ENCODE measurements around the gene NHLRC4. TPM values are rescaled to one million over a fixed set of nuclear protein-coding genes. Genes with fewer than 3 reads are reported as not detected.

Gene NHLRC4
- total and polyA plus RNA-seq, 9 of the 15 experiments (the other 6 are each of a cell fraction or from before 2014, with no cell fraction given): 0.24 to 3.7 (median 1.3) TPM; not detected in 2

DNA sequence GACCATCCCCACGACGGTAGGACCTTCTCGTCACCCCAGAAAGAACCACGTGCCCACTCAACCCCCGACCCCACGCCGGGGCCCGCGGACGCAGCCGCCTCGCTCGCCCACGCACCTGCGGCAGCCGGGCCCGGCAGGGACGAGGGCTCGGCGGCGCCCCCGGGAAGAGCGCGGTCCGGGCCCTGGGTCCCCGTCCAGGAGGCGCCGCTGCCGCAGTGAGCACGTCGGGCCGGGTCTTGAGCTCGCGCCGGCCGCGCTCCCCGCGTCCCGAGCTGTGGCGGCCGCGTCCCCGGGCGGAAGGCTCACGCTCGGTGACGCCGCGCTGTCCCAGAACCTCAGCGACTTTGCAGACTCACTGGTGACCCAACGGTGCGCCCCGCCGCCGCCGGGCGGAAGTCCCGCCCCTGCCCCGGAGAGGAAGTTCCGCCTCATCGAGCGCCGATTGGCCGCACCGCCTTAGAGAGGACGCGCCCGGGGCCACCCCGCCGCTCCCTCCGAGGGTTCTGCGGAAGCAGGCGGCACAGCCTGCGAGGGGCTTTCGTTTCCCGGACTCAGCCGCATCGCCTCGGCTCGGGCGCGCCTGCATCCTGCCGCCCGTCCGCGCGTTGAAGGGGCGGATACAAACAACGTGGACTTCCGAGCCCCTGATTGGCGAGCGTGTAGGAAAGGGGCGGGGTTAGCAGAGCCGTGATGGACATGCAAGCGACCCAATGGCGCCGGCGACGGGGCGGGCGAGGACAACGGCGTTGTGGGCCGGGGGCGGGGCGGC lies 22.3 kb downstream of the NHLRC4 start (continued):
- TF ChIP-seq, protein P1, sequence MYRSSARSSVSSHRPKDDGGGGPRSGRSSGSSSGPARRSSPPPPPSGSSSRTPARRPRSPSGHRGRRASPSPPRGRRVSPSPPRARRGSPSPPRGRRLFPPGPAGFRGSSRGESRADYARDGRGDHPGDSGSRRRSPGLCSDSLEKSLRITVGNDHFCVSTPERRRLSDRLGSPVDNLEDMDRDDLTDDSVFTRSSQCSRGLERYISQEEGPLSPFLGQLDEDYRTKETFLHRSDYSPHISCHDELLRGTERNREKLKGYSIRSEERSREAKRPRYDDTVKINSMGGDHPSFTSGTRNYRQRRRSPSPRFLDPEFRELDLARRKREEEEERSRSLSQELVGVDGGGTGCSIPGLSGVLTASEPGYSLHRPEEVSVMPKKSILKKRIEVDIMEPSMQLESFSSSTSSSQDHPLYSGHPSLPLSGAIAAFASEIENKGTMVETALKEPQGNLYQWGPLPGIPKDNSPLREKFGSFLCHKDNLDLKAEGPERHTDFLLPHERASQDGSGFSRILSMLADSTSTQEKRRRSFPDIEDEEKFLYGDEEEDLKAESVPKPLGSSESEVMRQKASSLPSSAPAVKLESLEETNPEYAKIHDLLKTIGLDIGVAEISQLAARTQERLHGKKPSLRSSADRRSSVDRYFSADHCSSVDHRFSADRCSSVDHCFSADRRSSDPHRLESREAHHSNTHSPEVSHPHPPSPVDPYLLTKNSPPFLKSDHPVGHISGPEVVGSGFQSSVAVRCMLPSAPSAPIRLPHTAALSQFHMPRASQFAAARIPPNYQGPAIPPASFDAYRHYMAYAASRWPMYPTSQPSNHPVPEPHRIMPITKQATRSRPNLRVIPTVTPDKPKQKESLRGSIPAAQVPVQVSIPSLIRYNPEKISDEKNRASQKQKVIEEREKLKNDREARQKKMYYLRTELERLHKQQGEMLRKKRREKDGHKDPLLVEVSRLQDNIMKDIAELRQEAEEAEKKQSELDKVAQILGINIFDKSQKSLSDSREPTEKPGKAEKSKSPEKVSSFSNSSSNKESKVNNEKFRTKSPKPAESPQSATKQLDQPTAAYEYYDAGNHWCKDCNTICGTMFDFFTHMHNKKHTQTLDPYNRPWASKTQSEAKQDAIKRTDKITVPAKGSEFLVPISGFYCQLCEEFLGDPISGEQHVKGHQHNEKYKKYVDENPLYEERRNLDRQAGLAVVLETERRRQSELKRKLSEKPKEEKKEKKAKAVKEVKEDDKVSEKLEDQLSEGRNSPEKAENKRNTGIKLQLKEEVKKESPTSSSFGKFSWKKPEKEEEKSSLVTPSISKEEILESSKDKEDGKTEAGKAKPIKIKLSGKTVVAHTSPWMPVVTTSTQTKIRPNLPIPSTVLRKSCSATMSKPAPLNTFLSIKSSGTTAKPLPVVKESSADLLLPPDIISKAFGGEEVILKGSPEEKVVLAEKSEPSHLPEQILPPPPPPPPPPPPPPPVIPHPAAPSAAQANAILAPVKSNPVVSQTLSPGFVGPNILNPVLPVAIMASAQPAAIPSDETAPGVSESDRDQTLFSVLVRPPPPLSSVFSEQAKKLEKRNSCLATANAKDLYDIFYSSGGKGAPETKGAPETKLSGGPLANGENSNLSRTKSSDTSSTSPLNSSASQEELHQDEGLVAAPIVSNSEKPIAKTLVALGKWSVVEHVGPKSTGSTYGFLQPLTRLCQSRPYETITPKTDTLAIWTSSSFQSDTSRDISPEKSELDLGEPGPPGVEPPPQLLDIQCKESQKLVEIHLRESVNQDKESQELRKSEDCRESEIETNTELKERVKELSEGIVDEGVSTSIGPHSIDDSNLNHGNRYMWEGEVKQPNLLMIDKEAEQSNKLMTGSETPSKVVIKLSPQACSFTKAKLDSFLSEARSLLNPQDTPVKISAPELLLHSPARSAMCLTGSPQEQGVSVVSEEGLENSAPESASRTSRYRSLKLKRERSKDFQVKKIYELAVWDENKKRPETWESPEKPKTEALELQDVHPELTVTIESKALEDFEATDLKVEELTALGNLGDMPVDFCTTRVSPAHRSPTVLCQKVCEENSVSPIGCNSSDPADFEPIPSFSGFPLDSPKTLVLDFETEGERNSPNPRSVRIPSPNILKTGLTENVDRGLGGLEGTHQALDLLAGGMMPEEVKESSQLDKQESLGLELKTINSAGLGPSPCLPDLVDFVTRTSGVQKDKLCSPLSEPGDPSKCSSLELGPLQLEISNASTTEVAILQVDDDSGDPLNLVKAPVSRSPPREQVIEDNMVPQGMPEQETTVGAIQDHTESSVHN (IDR thresholded peaks at IDR 0.05; ENCODE audit: borderline replicate concordance in 1 of 2, low read depth in 1 of 2): no peak
- peak; percentile 68 for TF ChIP-seq ZNF24 (IDR thresholded peaks at IDR 0.05)
- no peak for TF ChIP-seq MYBL2 (IDR thresholded peaks at IDR 0.05; ENCODE audit: low read depth)
- no peak for TF ChIP-seq MYBL2 (CRISPR knock-in tag; IDR thresholded peaks at IDR 0.05; ENCODE audit: borderline replicate concordance)
- no peak for TF ChIP-seq ZNF561 (CRISPR knock-in tag; conservative IDR thresholded peaks at IDR 0.05)
- TF ChIP-seq HNRNPL (IDR thresholded peaks at IDR 0.05; ENCODE audit: low read depth, low read length): peak; percentile 75; the same call in 1 of the 2 replicates
- TF ChIP-seq CEBPG (CRISPR knock-in tag; IDR thresholded peaks at IDR 0.05): 0 out of 2 replicates have a peak, but pooled peaks have one; percentile 15
- no peak for TF ChIP-seq CEBPG (tag; conservative IDR thresholded peaks at IDR 0.05 in 1 of 2, IDR thresholded peaks at IDR 0.05 in 1 of 2)
- no peak for TF ChIP-seq PPARD (CRISPR knock-in tag; IDR thresholded peaks at IDR 0.05)
- TF ChIP-seq CREB1 (IDR thresholded peaks at IDR 0.05): peak; percentile 35
- peak; percentile 79 for TF ChIP-seq CREB1 (CRISPR knock-in tag; IDR thresholded peaks at IDR 0.05)
- TF ChIP-seq KLF16 (IDR thresholded peaks at IDR 0.05): no peak
- TF ChIP-seq TGIF2 (CRISPR knock-in tag; IDR thresholded peaks at IDR 0.05): no peak
- TF ChIP-seq HLTF (IDR thresholded peaks at IDR 0.05): no peak
- TF ChIP-seq, protein P2, sequence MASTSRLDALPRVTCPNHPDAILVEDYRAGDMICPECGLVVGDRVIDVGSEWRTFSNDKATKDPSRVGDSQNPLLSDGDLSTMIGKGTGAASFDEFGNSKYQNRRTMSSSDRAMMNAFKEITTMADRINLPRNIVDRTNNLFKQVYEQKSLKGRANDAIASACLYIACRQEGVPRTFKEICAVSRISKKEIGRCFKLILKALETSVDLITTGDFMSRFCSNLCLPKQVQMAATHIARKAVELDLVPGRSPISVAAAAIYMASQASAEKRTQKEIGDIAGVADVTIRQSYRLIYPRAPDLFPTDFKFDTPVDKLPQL (IDR thresholded peaks at IDR 0.05; ENCODE audit: extremely low read depth, insufficient read length): no peak
- TF ChIP-seq ZNF507 (tag; conservative IDR thresholded peaks at IDR 0.05): no peak
- no peak for TF ChIP-seq KDM4B (IDR thresholded peaks at IDR 0.05; ENCODE audit: borderline replicate concordance in 2 of 2, low read depth in 1 of 2)
- no peak for TF ChIP-seq MEF2A (IDR thresholded peaks at IDR 0.05; ENCODE audit: control insufficient read depth, low read depth, low read length)
- TF ChIP-seq MYC (IDR thresholded peaks at IDR 0.05; ENCODE audit: low read depth, low read length): peak; percentile 71; the same call in 1 of the 2 replicates
- TF ChIP-seq MYC (CRISPR knock-in tag; IDR thresholded peaks at IDR 0.05; ENCODE audit: borderline replicate concordance, low read depth): 0 out of 2 replicates have a peak, but pooled peaks have one; percentile 55
